ENCODE measurements around the gene NSUN2.

GRCh38 chr5:6557807-6558575 lies 74.9 kb downstream of the NSUN2 start:
- TF ChIP-seq, protein P1, sequence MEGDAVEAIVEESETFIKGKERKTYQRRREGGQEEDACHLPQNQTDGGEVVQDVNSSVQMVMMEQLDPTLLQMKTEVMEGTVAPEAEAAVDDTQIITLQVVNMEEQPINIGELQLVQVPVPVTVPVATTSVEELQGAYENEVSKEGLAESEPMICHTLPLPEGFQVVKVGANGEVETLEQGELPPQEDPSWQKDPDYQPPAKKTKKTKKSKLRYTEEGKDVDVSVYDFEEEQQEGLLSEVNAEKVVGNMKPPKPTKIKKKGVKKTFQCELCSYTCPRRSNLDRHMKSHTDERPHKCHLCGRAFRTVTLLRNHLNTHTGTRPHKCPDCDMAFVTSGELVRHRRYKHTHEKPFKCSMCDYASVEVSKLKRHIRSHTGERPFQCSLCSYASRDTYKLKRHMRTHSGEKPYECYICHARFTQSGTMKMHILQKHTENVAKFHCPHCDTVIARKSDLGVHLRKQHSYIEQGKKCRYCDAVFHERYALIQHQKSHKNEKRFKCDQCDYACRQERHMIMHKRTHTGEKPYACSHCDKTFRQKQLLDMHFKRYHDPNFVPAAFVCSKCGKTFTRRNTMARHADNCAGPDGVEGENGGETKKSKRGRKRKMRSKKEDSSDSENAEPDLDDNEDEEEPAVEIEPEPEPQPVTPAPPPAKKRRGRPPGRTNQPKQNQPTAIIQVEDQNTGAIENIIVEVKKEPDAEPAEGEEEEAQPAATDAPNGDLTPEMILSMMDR (IDR thresholded peaks at IDR 0.05): no peak
- TF ChIP-seq EP300 (IDR thresholded peaks at IDR 0.05; ENCODE audit: low read depth): no peak

All from transverse colon (tissue), 3 donors.